TTC549 (cell line): ENCODE data around the gene DDX41.
"Not testable (repeated sequence)": the region's sequence is repeated elsewhere in the genome, so short reads cannot be mapped to it uniquely, and the experiment has no call there.

Experiments
- FAIRE-seq: peaks from 2 replicates; lab custom pipeline; 2012; peaks lifted over from hg19 to GRCh38; lab: Jason Lieb, UNC

Gene DDX41

DNA sequence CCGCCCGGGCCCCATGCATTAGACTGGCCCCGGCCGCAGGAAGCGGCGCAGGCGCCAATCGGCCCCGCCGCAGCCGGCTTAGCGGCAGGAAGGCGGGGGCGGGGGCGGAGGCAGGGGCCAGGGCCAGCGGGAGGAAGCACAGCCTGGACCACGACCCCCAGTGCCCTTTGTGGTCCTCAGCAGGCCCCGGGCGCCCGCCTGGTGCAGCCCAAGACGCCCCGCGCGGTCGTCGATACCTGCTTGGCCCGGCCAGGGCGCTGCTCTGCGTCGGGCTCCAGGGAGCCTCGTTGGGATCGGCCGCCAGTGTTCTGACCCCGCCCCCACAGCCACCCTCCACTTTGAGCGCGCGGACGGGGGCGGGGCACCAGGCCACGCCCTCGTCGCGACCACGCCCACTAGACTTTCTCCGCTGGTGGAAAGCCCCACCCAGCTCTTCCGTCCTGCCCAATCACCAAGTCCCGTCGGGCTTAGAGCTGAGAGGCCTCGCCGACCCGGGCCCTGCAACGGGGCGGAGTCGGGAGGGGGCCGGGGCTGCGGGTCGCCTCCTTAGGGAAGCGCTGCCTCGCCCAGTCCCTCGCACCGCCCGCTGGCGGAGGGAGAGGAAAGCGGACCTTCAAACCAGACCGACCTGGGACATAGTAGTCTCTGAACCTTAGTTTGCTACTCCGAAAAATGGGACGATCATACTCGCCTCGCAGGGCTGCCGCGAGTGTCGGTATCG, 19.3 kb downstream of the DDX41 start, which contains the start of gene PDLIM7:
Gene PDLIM7, minus strand, starts transcription at position 313 of the 721 bp plus-strand sequence. CDS start 1,092 bp downstream, outside the sequence.
- peak; percentile 68 for FAIRE-seq

DNA sequence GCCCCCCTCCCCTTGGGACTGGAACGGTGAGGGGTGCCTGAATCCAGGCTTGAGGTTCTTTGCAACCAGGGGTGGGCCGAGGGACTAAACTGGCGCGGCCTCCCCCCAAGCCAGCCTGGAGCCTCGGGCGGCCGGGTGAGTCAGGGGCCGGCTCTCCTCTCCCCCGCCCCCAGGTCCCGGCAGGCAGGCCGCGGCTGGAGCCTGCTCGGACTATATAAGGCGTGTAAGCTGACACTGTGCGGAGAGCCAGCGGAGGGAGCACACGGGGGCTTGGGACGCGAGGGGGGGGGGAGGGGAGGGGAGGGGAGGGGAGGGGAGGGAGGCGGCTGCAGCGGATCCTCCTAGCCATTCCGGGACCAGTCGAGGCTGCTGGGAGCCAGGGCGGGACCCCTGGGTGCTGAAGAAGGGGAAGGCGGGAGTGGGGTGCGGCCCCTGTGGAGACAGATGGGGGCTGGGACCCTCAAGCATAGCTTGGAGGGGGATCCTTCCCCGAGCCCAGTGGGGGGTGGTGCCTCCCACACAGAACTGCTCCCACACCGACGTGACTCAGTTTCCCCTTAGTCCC, 20.0 kb downstream of the DDX41 start:
- no peak for FAIRE-seq

DNA sequence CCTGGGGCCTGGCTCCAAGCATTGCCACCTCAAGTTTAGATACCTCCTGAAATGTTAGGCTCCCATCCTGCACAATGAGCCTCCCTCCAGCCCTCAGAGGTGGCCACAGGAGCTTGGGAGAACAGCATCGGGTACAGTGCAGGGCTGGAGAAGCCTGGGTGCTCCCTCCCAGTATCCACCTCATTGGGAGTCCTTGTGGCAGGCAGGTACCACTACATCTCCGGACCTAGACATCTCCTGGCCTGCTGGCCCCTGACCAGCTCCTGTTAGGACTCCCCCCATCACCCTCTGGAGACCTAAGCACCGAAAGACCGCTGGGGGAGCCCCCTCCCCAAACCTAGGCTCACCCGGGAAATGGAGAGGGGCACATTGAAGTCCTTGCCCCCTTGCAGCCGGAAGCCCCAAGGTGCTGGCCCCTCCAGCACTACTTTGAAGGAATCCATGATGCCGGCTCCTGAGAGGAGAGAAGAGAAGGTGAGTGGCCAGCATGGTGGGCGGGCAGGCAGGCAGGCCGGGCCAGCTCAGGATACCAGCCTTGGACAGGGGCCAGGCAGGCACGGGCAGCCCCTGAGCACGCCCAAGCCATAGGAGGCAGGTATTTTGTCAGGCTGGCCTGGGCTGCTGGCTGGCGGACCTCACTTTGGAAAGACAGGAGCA, 20.6 kb downstream of the DDX41 start:
- no peak for FAIRE-seq

DNA sequence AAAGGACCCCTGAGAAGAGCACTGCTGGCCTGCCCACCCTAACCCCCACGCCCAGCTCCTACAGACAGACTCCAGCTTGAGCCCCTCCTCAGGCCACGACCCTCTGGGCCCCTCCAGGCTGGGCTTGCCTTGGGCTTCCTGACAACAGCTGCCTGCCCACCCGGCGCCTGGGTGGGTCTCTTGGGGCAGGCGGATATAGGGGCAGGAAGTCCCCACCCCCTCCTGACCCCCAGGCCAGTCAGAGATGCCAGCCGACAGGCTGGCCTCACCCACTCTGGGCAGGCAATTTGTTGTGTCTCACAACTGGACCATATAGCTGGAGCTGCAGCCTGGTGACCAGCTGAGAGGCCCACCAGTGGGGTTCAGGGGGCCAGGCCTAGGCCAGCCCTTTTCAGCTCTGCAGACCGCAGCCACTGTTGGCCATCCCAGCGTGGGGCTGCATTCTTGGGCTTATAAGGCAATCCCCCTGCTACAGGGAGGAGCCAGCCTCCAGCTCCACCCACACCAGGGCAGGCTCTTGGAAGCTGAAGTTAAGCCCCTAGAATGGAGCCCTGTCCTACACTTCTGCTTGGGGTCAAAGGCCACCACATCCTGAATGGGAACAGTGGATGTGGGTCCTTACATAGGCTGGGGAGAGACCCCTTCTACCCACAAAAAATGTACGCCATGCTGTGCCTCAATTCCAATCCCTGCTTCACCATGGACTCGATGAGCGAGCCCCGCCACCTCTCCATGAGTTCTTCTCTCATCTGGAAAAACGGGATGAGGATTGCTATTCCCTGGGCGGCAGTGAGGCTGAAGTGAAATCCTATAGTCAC, 21.3 kb downstream of the DDX41 start:
- no peak for FAIRE-seq

DNA sequence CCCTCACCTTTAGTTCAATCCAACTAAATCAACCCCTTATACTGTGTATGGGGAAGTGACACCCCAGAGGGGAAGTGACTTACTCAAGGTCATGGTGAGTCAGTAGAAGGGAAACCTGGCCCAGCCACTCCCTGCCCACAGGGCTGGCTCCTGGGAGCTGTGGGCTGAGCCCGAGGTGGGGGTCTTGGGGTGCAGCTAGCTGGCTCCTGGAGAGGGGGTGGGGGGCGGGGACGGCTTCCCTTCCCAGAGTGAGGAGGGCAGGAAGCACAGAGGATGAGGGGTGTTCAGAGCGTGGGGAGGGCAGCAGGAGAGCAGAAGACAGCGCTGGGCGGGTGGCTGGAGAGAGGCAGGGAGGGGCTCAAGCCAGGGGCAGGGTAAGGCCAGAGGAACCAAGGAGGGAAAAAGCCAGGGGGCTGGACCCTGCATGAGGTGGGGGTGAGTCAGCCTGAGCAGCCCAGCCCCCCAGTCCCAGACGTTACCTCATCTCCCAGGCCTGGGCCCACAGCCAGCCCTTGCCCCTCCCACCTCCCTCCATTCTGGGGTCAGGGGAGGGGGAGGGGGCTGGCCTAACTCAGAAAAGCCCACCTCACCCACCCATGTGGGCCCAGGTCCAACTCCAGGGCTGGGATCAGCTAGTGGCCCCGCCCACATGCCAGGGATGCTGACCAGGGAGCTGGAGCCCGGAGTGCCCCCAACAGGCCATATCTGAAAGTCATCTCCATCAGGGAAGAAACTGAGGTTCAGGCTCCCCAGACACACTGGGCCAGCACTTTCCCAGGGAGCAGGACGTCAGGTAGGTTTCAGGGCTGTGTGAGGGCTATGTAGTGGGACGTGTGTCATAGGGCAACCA, 22.2 kb downstream of the DDX41 start:
- no peak for FAIRE-seq

DNA sequence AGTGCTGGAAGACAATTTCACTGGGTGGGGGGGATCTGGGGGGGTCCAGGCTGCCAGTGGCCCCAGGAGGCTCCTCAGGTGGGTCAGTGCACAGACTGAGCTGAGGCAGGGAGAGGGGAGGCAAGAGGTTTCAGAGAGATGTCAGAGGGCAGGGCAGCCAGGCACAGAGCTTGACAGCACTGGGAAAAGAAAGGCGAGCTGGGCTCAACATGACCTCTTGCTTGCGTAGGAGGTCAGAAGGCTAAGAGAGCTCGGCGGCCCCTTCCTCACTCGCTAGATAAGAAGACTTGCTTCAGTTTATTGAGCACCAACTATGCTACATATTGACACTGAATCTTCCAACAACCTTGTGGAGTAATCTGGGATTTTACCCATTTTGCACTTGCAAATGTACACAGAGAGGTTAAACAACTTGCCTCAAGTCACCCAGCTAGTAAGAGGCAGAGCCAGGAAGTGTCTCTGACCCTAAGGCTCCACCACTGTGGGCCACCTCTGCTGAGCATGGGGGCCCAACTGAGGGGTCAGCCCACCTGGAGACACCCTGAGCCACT, 22.9 kb downstream of the DDX41 start:
- FAIRE-seq = no peak

DNA sequence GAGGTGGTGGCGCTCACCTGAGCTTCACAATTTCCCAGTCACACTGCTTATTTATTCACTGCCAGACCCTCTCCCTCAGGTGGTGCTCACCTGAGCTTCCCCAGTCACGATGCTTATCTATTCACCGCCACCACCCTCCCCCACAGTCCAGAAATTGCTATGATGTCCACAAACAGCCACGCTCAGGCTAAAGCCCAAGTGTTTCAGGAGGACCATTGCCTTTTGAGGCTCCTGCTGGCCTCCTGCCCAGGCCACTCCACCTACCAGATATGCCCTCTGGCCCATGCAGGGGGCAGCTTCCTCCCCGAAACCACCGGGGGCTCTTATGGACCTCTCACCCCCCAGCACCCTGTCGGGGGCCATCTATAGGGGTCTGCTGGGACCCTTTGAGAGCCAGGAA, 23.9 kb downstream of the DDX41 start:
- no peak for FAIRE-seq

DNA sequence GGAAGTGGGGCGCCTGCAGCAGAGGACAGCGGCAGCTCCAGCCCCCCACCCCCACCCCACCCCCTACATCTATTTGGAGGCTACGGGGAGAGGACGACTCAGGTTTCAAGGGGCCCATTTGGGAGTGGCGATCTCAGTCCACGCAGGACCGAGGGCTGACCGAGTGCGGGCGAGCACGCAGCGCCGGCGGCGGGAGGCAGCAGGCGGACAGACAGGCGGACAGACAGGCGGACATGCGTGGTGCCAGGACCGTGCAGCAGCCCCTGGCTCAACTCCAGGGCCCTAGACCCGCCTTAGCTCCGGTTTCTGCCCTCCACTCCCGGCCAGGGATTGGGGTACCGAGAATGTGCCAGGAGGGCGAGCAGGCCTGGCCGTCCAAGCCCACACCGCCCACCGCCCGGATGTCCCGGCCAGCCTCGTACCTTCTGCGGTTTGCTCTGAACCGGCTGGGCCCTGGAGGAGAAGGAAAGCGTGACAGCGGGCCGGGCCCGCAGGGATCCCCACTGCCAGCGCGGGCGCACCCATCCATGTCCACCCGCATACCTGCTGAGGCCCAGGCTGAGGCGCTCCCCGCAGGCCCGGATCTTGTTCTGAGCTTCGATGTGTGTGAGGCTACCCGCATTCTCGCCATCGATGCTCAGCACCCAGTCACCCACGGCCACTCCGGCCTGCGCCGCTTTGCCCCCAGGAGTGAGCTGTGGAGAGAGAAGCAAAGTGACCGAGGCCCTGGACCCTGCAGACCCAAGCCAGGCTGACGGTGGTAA, 24.6 kb downstream of the DDX41 start:
- FAIRE-seq = no peak

DNA sequence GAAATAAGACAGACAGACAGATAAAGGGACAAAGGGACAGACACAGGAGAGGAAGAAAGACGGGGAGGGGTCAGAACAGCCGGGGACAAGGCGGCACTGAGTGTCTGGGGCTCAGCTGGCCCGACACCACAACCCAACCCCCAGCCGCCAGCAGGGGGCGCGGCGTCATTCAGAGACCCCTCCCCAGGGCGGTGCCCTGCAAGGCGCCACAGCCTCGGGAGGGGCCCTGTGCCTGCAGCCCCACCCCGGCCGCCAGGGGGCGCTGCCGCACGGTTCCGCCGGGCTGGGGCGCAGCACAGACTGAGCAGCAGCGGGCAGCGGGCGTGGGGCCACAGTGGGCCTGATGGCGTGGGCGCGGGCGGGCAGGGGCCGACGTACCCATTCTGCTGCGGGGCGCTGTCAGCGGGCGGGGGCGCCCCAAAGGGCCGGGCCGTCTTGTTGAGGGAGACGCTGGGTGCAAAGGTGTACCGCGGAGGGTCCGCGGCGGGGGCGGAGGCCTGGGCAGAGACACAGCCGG, 25.3 kb downstream of the DDX41 start:
- no peak for FAIRE-seq

DNA sequence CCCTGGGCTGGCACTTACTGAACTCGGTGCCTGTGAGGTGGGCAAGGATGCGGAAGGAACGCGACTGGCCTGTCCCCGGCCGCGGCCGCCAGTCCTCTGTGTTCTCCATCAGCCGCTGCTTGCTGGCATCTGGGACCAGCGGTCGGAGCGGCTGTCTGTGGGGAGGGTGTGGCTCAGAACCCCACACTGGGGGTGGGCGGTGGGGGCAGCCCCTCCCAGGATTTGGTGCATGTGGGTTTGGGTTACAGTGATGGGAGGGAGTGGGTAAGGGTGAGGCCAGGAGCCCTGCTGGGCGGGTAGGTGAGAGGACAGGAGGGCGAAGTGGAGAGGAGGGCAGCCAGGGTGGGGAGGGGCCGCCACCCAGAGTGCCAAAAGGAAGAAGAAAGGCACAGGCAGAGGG, 25.8 kb downstream of the DDX41 start:
- FAIRE-seq = no peak

DNA sequence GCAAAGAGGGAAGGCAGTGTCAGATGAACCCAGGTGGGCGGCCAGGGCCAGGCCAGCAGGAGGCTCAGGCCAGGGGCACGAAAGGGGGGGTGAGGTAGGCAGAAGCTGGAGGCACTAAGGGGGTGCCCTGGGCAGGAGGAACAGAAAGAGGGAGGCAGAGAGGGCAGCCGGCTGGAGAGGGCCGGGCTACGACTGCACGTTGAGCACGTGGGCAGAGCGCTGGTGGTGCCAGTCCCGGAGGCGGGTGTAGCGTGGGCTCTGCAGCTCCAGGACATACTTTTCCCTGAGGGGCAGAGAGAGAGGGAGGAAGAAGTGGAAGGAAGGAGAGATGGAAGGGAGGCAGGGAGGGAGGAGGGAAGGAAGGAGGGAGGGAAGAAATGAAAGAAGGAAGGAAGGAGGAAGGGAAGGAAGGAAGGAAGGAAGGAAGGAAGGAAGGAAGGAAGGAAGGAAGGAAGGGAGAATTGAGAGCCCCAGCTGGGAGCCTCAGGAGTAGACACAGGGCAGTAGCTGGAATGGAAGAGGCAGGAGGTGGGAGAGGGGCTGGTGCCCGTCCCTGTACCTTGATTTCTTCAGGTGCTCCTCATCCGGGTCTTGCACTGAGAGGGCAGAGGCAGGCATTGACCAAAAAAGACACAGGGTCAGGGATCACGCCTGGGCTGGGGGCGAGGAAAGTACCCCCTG, 26.3 kb downstream of the DDX41 start:
- no peak for FAIRE-seq

DNA sequence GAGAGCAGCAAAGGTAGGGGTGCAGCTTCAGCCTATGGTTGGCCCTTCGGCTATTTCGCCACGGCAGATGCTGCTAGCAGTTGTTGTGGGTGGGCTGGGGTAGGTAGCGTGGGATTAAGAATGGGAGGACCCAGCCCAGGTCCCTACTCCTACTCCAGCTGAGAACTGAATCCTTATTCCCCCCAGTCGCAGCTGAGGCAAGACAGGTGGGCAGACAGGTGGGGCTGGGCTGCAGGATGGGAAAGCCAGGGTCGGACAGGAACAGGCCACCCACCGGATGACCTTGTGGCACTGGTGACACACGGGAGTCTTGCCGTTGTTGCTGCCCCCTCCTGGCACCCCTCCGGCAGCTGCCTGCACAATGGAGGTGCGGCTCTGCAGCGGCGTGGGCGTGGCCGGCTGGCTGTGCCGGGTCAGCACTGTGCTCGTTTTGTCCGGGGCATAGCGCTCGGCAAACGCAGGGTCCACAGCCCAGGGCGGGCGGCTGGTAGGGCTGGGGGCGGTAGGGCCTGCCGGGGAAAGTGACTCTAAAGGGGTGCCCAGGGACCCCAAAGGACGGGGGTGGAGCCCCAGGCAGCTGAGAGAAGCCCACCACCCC, 27.5 kb downstream of the DDX41 start:
- FAIRE-seq = no peak

DNA sequence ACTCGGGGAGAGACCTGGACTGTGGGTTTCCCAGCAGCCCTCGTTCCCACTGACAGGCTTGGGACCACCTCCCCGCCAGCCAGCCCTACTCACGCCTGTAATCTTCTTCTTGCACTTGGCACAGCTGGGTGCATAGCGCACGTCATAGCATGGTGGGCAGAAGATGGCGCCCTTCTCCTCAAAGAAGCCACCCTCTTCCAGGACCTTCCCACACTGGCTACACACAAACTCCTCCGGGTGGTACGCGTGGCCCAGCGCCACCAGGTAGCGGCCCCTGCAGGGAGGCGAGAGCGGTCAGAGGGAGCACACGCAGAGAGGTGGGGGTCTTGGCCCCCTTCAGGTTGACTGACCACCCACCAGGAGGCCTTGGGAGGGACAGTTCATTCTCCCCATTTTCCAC, 28.8 kb downstream of the DDX41 start:
- FAIRE-seq = no peak

DNA sequence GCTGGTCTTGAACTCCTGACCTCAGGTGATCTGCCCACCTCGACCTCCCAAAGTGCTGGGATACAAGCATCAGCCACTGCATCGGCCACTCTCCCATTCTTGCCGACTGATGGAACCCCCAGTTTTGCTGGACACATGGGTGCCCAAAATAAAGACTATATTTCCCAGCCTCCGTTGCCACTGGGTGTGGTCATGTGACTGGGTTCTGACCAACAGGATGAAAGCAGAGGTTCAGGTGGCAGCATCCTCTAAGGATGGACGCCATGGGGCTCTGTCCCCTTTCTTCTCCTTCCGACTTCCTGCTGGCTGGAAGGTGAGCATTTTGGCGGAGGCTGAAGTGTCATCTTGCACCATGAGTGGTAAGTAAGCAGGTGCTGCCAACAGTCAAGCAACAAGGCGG, 29.6 kb downstream of the DDX41 start:
- no peak for FAIRE-seq

DNA sequence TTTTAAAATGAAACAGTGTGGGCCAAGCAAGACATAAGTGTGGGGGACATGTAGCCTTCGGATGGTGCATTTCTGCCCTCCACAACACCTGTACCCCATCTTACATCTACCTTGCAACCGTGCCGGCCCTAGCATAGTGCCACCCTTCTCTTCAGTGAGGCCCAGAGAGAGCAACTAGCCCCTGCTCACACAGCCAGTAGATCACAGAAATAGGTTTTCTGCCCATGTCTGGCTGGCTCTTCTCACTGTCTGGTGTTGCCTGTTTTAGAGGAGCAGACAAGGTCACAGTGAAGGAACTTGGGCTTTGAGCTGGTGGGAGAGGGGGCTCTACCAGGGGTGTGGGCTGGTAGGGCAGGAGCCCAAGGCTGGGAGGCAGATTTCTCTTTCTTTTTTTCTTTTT, 30.5 kb downstream of the DDX41 start:
- FAIRE-seq = no peak

DNA sequence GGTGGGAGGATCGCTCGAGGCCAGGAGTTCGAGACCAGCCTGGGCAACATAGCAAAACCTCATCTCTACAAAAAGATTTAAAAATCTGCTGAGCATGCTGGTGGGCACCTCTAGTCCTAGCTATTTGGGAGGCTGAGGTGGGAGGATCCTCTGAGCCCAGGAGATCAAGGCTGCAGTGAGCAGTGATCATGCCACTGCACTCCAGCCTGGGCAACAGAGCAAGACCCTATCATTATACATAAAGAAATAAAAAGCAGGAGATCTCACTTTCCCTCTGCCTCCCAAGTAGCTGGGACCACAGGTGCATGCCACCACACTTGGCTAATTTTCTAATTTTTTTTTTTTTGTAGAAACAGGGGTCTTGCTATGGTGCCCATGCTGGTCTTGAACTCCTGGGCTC, 31.0 kb downstream of the DDX41 start:
- FAIRE-seq = not testable (repeated sequence)

DNA sequence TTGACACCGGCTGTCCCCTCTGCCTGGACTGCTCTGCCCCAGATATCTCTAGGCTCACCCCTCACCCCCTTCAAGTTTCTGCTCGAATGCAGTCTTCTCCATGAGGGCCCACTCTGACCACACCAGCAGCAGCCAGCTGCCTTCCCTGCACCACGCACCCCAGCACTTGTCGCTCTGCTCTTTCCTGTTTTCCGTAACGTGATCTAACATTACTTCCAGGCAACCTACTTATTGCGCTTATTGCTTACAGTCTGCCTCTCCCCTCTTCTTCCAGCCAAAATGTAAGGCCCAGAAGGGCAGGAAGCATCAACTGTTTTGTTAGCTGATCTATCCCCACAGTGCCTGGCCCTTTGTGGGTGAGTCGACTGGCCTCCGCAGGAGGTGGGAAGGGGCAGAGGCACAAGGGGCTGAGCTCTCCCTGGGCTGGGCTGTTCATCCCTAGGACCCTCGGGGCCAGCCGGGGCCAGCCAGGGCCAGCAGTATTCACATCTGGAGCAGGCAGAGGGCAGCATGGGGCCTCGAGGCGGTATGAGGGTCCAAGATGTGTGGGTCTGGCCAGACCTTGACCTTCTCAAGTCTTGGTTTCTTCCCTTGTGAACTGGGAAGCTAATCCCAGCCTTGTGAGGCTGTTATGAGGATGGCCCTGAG, 31.7 kb downstream of the DDX41 start:
- no peak for FAIRE-seq

DNA sequence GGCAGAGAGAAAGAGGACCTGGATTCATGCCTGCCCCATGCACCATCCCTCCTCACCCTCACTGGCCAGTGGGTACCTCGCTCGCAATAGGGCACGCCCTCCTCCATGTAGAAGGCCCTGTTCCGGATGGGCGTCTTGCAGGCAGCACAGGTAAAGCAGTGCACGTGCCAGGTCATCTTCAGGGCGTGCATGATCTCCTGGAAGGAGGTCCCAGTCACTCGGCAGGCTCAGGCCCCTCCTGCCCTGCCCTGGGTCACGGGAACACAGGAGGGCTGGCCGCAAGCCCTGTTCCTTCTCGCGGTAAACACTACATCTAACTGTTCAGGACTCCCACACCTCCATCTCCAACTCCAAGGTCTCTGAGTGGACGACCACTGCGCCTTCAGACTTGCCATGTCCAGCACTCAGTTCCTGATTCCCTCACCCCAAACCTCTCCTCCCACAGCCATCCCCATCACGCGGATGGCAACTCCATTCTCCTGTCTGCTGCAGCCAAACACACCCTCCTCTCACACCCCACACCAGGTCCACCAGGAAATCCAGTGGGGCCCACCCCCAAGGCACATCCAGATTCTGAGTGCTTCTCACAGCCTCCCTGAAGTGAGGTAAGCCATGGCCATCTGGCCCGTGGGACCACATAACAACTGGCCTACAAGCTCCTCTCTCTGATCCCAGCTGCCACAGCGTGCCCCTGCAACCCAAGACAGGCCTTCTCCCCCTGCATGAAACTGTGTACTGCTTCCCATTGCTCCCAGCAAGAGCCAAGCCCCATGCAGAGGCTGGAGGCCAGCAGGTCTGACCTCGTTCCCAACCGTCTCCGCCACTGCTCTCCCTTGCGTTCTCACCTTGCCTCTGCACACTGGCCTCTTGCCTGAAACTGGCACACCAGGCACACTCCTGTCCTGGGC, 32.5 kb downstream of the DDX41 start:
- FAIRE-seq = no peak
